HUES48 (cell line): ENCODE data around the gene FGF1.

ENCODE experiments used
- H3K27ac ChIP-seq: one replicate; pipeline ENCODE4 v1.7.0; 2013; ENCODE audit warnings: low read depth, low read length, inconsistent platforms
- H3K27me3 ChIP-seq: 2 replicates; pipeline ENCODE4 v1.6.1; 2013; ENCODE audit warnings: mild to moderate bottlenecking, low read length; ENCODE audit not compliant: control insufficient read depth, insufficient read depth
- H3K36me3 ChIP-seq: 2 replicates; pipeline ENCODE4 v1.6.1; 2013; ENCODE audit warnings: low read length; ENCODE audit not compliant: control insufficient read depth, insufficient read depth
- H3K4me1 ChIP-seq: 2 replicates; pipeline ENCODE4 v1.6.1; 2013; ENCODE audit warnings: mild to moderate bottlenecking, low read length; ENCODE audit not compliant: control insufficient read depth, insufficient read depth
- H3K4me3 ChIP-seq: 2 replicates; pipeline ENCODE4 v1.5.1; 2013; ENCODE audit warnings: mild to moderate bottlenecking, low read depth, low read length
- H3K9ac ChIP-seq: 2 replicates; pipeline ENCODE4 v1.6.1; 2013; ENCODE audit warnings: mild to moderate bottlenecking, low read depth, low read length, moderate library complexity
- H3K9me3 ChIP-seq: 2 replicates; pipeline ENCODE4 v1.6.1; 2013; ENCODE audit warnings: low read length; ENCODE audit not compliant: control insufficient read depth, insufficient read depth

The FGF1 gene

GRCh38 chr5:142572006-142572405 is 113.9 kb downstream of the FGF1 start:
- Histone ChIP-seq H3K27ac (no peak overlapping the region), H3K4me1 (no peaks in the 10 kb centered on the region), H3K36me3 (no peaks in the 10 kb centered on the region), H3K4me3 (no peak overlapping the region), H3K9me3 (no peaks in the 10 kb centered on the region), H3K9ac (no peak overlapping the region), H3K27me3 (no peaks in the 10 kb centered on the region)

- Histone ChIP-seq H3K27me3 (no peaks in the 10 kb centered on the region), H3K27ac (no peak overlapping the region), H3K4me3 (no peak overlapping the region), H3K4me1 (no peaks in the 10 kb centered on the region), H3K9me3 (no peaks in the 10 kb centered on the region), H3K36me3 (no peaks in the 10 kb centered on the region), H3K9ac (no peak overlapping the region)
Observed at GRCh38 chr5:142571371-142571770, 114.5 kb downstream of the FGF1 start.

- Histone ChIP-seq H3K27me3 (no peaks in the 10 kb centered on the region), H3K9ac (no peak overlapping the region), H3K36me3 (no peaks in the 10 kb centered on the region), H3K4me1 (no peaks in the 10 kb centered on the region), H3K9me3 (no peaks in the 10 kb centered on the region), H3K27ac (no peak overlapping the region), H3K4me3 (no peak overlapping the region)
Observed at GRCh38 chr5:142569905-142570304, 116.0 kb downstream of the FGF1 start.

- no peaks in the 10 kb centered on the region for H3K27me3 ChIP-seq
- H3K36me3 ChIP-seq: no peaks in the 10 kb centered on the region
- no peak overlapping the region for H3K27ac ChIP-seq
- no peak overlapping the region for H3K9ac ChIP-seq
- no peak overlapping the region for H3K4me3 ChIP-seq
- H3K9me3 ChIP-seq: no peaks in the 10 kb centered on the region
- no peaks in the 10 kb centered on the region for H3K4me1 ChIP-seq
Observed at GRCh38 chr5:142568996-142569335, 116.9 kb downstream of the FGF1 start.

GRCh38 chr5:142568283-142568995 is 117.5 kb downstream of the FGF1 start:
- Histone ChIP-seq H3K27me3 (no peaks in the 10 kb centered on the region), H3K27ac (no peak overlapping the region), H3K36me3 (no peaks in the 10 kb centered on the region), H3K9ac (no peak overlapping the region), H3K4me3 (no peak overlapping the region), H3K4me1 (no peaks in the 10 kb centered on the region), H3K9me3 (no peaks in the 10 kb centered on the region)

- H3K9me3 ChIP-seq: no peaks in the 10 kb centered on the region
- H3K36me3 ChIP-seq: no peaks in the 10 kb centered on the region
- no peak overlapping the region for H3K9ac ChIP-seq
- no peak overlapping the region for H3K27ac ChIP-seq
- no peaks in the 10 kb centered on the region for H3K27me3 ChIP-seq
- no peak overlapping the region for H3K4me3 ChIP-seq
- H3K4me1 ChIP-seq: no peaks in the 10 kb centered on the region
Observed at GRCh38 chr5:142561486-142562097, 124.3 kb downstream of the FGF1 start.

- Histone ChIP-seq H3K36me3 (no peaks in the 10 kb centered on the region), H3K27ac (no peak overlapping the region), H3K4me1 (no peaks in the 10 kb centered on the region), H3K9me3 (no peaks in the 10 kb centered on the region), H3K4me3 (no peak overlapping the region), H3K9ac (no peak overlapping the region), H3K27me3 (no peaks in the 10 kb centered on the region)
Observed at GRCh38 chr5:142561029-142561428, 124.9 kb downstream of the FGF1 start.

GRCh38 chr5:142552107-142552506 is 133.8 kb downstream of the FGF1 start:
- Histone ChIP-seq H3K4me1 (peaks cover 26% of the 10 kb centered on the region), H3K9me3 (no peaks in the 10 kb centered on the region), H3K9ac (no peak overlapping the region), H3K4me3 (peak overlapping the region; percentile 47), H3K27ac (peak overlapping the region; percentile 88), H3K27me3 (no peaks in the 10 kb centered on the region), H3K36me3 (no peaks in the 10 kb centered on the region)

GRCh38 chr5:142551338-142552067 is 134.4 kb downstream of the FGF1 start:
- Histone ChIP-seq H3K4me1 (peaks cover 26% of the 10 kb centered on the region), H3K27me3 (no peaks in the 10 kb centered on the region), H3K9ac (peak overlapping the region; percentile 27; the same call in 1 of the 2 replicates), H3K27ac (peak overlapping the region; percentile 88), H3K4me3 (peak overlapping the region; percentile 47), H3K9me3 (no peaks in the 10 kb centered on the region), H3K36me3 (no peaks in the 10 kb centered on the region)

GRCh38 chr5:142550471-142550870 is 135.4 kb downstream of the FGF1 start:
- Histone ChIP-seq H3K27me3 (no peaks in the 10 kb centered on the region), H3K27ac (peak overlapping the region; percentile 88), H3K36me3 (no peaks in the 10 kb centered on the region), H3K9ac (no peak overlapping the region), H3K4me3 (no peak overlapping the region), H3K4me1 (peaks cover 26% of the 10 kb centered on the region), H3K9me3 (no peaks in the 10 kb centered on the region)

- Histone ChIP-seq H3K4me1 (peaks cover 26% of the 10 kb centered on the region), H3K9me3 (no peaks in the 10 kb centered on the region), H3K9ac (no peak overlapping the region), H3K27ac (no peak overlapping the region), H3K36me3 (no peaks in the 10 kb centered on the region), H3K4me3 (no peak overlapping the region), H3K27me3 (no peaks in the 10 kb centered on the region)
Observed at GRCh38 chr5:142549834-142550233, 136.1 kb downstream of the FGF1 start.
